CD14-positive monocyte (primary cell): ENCODE results near the gene OXSR1. TPM values are rescaled to one million over a fixed set of nuclear protein-coding genes. Genes with fewer than 3 reads are reported as not detected.

ENCODE experiments used
- DNase-seq, 3 donors: peaks; one replicate each; pipeline ENCODE4 v3.0.0-alpha.2; 2011 to 2022
- H2AFZ ChIP-seq: 2 replicates; pipeline ENCODE4 v1.6.0; 2012; ENCODE audit warnings: mild to moderate bottlenecking, low read depth, low read length, inconsistent platforms; ENCODE audit not compliant: insufficient read depth, poor library complexity, severe bottlenecking
- H3K27ac ChIP-seq, 2 donors: 1 replicate in 1 of 2; 2 replicates in 1 of 2; pipeline ENCODE4 v1.5.1; 2012 to 2013; ENCODE audit warnings: low read length in 2 of 2, control low read depth in 1 of 2, inconsistent platforms in 1 of 2, low read depth in 1 of 2, mild to moderate bottlenecking in 1 of 2
- H3K27me3 ChIP-seq, 2 donors: one replicate each; pipeline versions ENCODE4 v1.6.0 to v1.6.1; 2011 to 2013; ENCODE audit warnings: low read length in 2 of 2; ENCODE audit not compliant: control insufficient read depth in 2 of 2, insufficient read depth in 2 of 2
- H3K36me3 ChIP-seq, 2 donors: replicated peaks in 1 of 2; 1 replicate in 1 of 2; 2 replicates in 1 of 2; pipeline versions ENCODE4 v1.5.1 to v1.6.1; 2012 to 2013; ENCODE audit warnings: low read length in 2 of 2, control low read depth in 1 of 2, inconsistent platforms in 1 of 2, mild to moderate bottlenecking in 1 of 2; ENCODE audit not compliant: insufficient read depth in 2 of 2, control insufficient read depth in 1 of 2
- H3K4me1 ChIP-seq, 2 donors: 1 replicate in 1 of 2; 2 replicates in 1 of 2; pipeline versions ENCODE4 v1.5.1 to v1.6.1; 2012 to 2013; ENCODE audit warnings: low read length in 2 of 2, control low read depth in 1 of 2, inconsistent platforms in 1 of 2, mild to moderate bottlenecking in 1 of 2, moderate library complexity in 1 of 2; ENCODE audit not compliant: insufficient read depth in 2 of 2, control insufficient read depth in 1 of 2
- H3K4me2 ChIP-seq: replicated peaks from 2 replicates; pipeline ENCODE3; 2012; ENCODE audit warnings: low read length, moderate library complexity, mild to moderate bottlenecking; ENCODE audit not compliant: poor library complexity, severe bottlenecking; ENCODE audit errors: extremely low read depth
- H3K4me3 ChIP-seq, 3 experiments: fragments of 200-600 bp in 1 of 3; sonication (generic) in 1 of 3; replicated peaks in 1 of 3; 1 replicate in 2 of 3; 2 replicates in 1 of 3; pipeline ENCODE4 v1.5.1; 2011 to 2013; ENCODE audit warnings: low read length in 3 of 3, mild to moderate bottlenecking in 3 of 3, control low read depth in 2 of 3, low read depth in 2 of 3, inconsistent platforms in 1 of 3, moderate library complexity in 1 of 3
- H3K79me2 ChIP-seq: 2 replicates; pipeline ENCODE4 v1.6.0; 2012; ENCODE audit warnings: mild to moderate bottlenecking, control low read depth, inconsistent platforms, low read length, moderate library complexity; ENCODE audit not compliant: insufficient read depth
- H3K9ac ChIP-seq: 2 replicates; pipeline ENCODE4 v1.6.0; 2017; ENCODE audit warnings: low read length, mild to moderate bottlenecking; ENCODE audit not compliant: insufficient read depth, poor library complexity, severe bottlenecking
- H3K9me3 ChIP-seq, 2 donors: replicated peaks in 1 of 2; 1 replicate in 1 of 2; 2 replicates in 1 of 2; pipeline versions ENCODE4 v1.5.1 to v1.6.1; 2012 to 2013; ENCODE audit warnings: low read length in 2 of 2, control low read depth in 1 of 2; ENCODE audit not compliant: control insufficient read depth in 1 of 2, insufficient read depth in 1 of 2
- H4K20me1 ChIP-seq: 2 replicates; pipeline ENCODE4 v1.6.0; 2012; ENCODE audit warnings: mild to moderate bottlenecking, low read length, control low read depth, moderate library complexity; ENCODE audit not compliant: insufficient read depth
- H3K27ac Mint-ChIP-seq, 7 donors: one replicate each; pipeline ENCODE4 v1.8.0; 2020; ENCODE audit warnings: mild to moderate bottlenecking in 7 of 7, mixed read lengths in 7 of 7, moderate library complexity in 6 of 7, inconsistent platforms in 2 of 7
- H3K27me3 Mint-ChIP-seq, 3 donors: one replicate each; pipeline ENCODE4 v1.8.0; 2021 to 2022; ENCODE audit warnings: low read depth in 3 of 3, mild to moderate bottlenecking in 3 of 3, mixed read lengths in 3 of 3, moderate library complexity in 3 of 3, inconsistent platforms in 1 of 3
- H3K36me3 Mint-ChIP-seq, 2 donors: one replicate each; pipeline ENCODE4 v1.8.0; 2020; ENCODE audit warnings: mixed read lengths in 2 of 2, inconsistent platforms in 1 of 2, mild to moderate bottlenecking in 1 of 2
- H3K4me1 Mint-ChIP-seq: one replicate; pipeline ENCODE4 v1.8.0; 2020; ENCODE audit warnings: mild to moderate bottlenecking, mixed read lengths
- H3K4me3 Mint-ChIP-seq, 2 donors: one replicate each; pipeline ENCODE4 v1.8.0; 2020; ENCODE audit warnings: mild to moderate bottlenecking in 2 of 2, mixed read lengths in 2 of 2, moderate library complexity in 1 of 2
- H3K9me3 Mint-ChIP-seq, 7 donors: one replicate each; pipeline ENCODE4 v1.8.0; 2020 to 2022; ENCODE audit warnings: mixed read lengths in 7 of 7, mild to moderate bottlenecking in 6 of 7, moderate library complexity in 6 of 7, inconsistent platforms in 2 of 7
- WGBS: methylation state at CpG from one replicate; pipeline ENCODE4 v1.1.5; 2013; ENCODE audit warnings: missing lambda C conversion rate; ENCODE audit not compliant: insufficient coverage; 5-methylcytosine and 5-hydroxymethylcytosine counted together
- intact Hi-C, 2 donors: fragments of 100-400 bp; cut with micrococcal nuclease; formaldehyde crosslinking; loops; one replicate each; pipeline versions ENCODE4 v1.15.0 to v1.15.1; 2023
- polyA plus RNA-seq, 3 donors: library from polyadenylated mRNA; depleted of rRNA in 1 of 3; unstranded in 2 of 3; stranded (reverse) in 1 of 3; fragments of 300-500 nt in 2 of 3; fragments of >200 nt in 1 of 3; fragmentation: Illumina TruSeq in 2 of 3; gene quantifications; 1 replicate in 2 of 3; 2 replicates in 1 of 3; pipeline ENCODE4 v1.2.3, GENCODE V29; 2012 to 2021
- TF ChIP-seq, protein P1 (sequence below): fragments of 200-600 bp; IDR thresholded peaks from one replicate; pipeline ENCODE4 v1.8.0; 2022; ENCODE audit warnings: antibody characterized with exemption, mild to moderate bottlenecking

Gene OXSR1
- polyA plus RNA-seq, 3 donors: 9.4 to 20.3 (median 12.3) TPM

DNA sequence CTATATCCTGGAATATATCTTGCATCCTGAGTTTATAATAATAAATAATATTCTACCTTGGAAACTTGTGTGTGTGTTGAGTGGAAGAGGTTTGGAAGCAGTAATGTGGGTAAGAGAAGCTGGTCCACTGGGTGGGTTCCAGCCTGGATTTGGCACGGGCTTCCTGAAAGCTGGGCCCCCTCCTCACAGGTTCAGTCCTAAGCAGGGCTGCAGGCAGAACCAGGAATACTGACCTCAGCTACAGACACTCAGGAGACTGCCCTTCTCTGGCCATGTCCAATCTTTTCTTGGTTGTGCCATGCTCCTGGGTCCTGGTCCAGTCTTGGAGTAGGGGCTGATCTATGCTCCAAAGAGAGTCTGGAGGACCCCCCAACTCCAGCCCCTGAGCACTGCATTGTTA lies 22.4 kb upstream of the OXSR1 start:
- WGBS: 80% methylated on average over 1 of the region's 1 CpG
- DNase-seq: no peak
- intact Hi-C loops: loop anchor here in 1 of 2 donors (10.0 kb wide), 1 partner anchor 58 kb away; no protein-coding TSS in a partner anchor

DNA sequence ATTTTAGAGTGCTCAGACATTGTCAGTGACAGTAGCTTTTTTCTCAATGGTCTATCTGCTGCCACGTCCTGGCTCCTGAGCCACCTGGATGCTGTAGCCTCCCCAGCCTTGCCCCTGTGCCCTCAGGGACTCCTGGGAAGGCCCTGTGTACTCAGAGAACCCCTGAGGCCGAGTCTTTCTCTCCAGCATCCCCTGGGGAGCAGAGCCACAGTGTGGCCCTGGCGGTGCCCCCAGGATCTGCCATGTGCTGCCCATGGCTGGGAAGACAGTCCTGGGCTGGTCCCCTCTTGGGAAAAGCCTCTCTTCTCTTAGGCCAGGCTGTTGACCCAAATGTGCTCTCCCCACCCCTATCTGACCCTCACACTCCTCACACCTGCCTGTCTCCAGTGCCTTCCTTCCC lies 21.8 kb upstream of the OXSR1 start:
- Histone ChIP-seq H2AFZ (no peak overlapping the region), H3K79me2 (peaks cover 31% of the 10 kb centered on the region), H3K27ac (peak overlapping the region in 1 of 2 donors; percentile 46), H4K20me1 (peaks cover 32% of the 10 kb centered on the region), H3K4me2 (no peak overlapping the region), H3K4me3 (peak overlapping the region in 1 of 3 experiments; percentile 2), H3K4me1 (peaks cover 61 to 81% of the 10 kb centered on the region in 2 donors), H3K36me3 (peaks cover 21 to 31% of the 10 kb centered on the region in 2 donors), H3K27me3 (no peaks in the 10 kb centered on the region), H3K9ac (no peak overlapping the region), H3K9me3 (no peaks in the 10 kb centered on the region)
- peaks cover 28 to 39% of the 10 kb centered on the region in 2 donors for H3K36me3 Mint-ChIP-seq
- H3K4me3 Mint-ChIP-seq: no peak overlapping the region
- peaks cover 0 to 11% (median 4%) of the 10 kb centered on the region in 7 donors for H3K9me3 Mint-ChIP-seq
- DNase-seq: no peak
- 96% methylated on average over 3 of the region's 3 CpGs for WGBS
- intact Hi-C loops: loop anchor here in 1 of 2 donors (10.0 kb wide), 1 partner anchor 59 kb away; no protein-coding TSS in a partner anchor
- H3K27ac Mint-ChIP-seq: peak overlapping the region in 6 of 7 donors; percentile 15 to 77 (median 64)
- TF ChIP-seq, protein P1, sequence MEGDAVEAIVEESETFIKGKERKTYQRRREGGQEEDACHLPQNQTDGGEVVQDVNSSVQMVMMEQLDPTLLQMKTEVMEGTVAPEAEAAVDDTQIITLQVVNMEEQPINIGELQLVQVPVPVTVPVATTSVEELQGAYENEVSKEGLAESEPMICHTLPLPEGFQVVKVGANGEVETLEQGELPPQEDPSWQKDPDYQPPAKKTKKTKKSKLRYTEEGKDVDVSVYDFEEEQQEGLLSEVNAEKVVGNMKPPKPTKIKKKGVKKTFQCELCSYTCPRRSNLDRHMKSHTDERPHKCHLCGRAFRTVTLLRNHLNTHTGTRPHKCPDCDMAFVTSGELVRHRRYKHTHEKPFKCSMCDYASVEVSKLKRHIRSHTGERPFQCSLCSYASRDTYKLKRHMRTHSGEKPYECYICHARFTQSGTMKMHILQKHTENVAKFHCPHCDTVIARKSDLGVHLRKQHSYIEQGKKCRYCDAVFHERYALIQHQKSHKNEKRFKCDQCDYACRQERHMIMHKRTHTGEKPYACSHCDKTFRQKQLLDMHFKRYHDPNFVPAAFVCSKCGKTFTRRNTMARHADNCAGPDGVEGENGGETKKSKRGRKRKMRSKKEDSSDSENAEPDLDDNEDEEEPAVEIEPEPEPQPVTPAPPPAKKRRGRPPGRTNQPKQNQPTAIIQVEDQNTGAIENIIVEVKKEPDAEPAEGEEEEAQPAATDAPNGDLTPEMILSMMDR: no peak
- peaks cover 68% of the 10 kb centered on the region for H3K4me1 Mint-ChIP-seq
- peaks cover 0 to 4% (median 0%) of the 10 kb centered on the region in 3 donors for H3K27me3 Mint-ChIP-seq

More for the DNA sequence above, 22.4 kb upstream of the OXSR1 start:
- H3K4me2 ChIP-seq: no peak overlapping the region
- H2AFZ ChIP-seq: no peak overlapping the region
- H3K4me3 Mint-ChIP-seq: no peak overlapping the region
- H4K20me1 ChIP-seq: peaks cover 32% of the 10 kb centered on the region
- no peaks in the 10 kb centered on the region for H3K27me3 ChIP-seq
- peaks cover 61 to 82% of the 10 kb centered on the region in 2 donors for H3K4me1 ChIP-seq
- peaks cover 28 to 39% of the 10 kb centered on the region in 2 donors for H3K36me3 Mint-ChIP-seq
- no peak overlapping the region for H3K9ac ChIP-seq
- peaks cover 21 to 31% of the 10 kb centered on the region in 2 donors for H3K36me3 ChIP-seq
- H3K4me3 ChIP-seq: no peak overlapping the region
- peaks cover 0 to 12% (median 2%) of the 10 kb centered on the region in 7 donors for H3K9me3 Mint-ChIP-seq
- peaks cover 36% of the 10 kb centered on the region for H3K79me2 ChIP-seq
- TF ChIP-seq, protein P1: no peak
- no peaks in the 10 kb centered on the region for H3K9me3 ChIP-seq
- peak overlapping the region in 1 of 2 donors; percentile 46 for H3K27ac ChIP-seq
- peaks cover 69% of the 10 kb centered on the region for H3K4me1 Mint-ChIP-seq
- H3K27me3 Mint-ChIP-seq: peaks cover 0 to 4% (median 0%) of the 10 kb centered on the region in 3 donors
- peak overlapping the region in 4 of 7 donors; percentile 30 to 77 (median 68) for H3K27ac Mint-ChIP-seq
